ENCODE data around the gene PRRX2.
A peak's percentile ranks its signal among the peaks of the same experiment; 100 is the strongest.
"Not testable (repeated sequence)": the region's sequence is repeated elsewhere in the genome, so short reads cannot be mapped to it uniquely, and the experiment has no call there.

The PRRX2 gene

DNA sequence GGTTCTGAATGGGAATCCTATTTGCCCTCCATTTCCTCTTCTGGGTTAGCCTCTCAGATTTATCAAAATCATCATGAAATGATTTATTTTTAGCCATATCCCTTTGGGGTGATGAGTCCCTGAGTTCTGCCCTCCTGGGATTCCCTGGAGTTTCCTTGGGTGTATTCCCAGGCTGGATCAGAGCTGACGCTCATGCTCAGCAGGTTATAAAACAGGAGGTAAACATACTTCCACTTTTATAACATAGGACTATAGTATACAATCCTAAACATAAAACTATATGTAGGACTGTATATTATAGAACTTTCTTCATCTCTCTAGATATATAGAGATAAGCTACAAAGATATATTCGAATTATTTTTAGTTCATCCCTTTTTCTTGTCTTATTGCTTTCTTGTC lies 4.4 kb upstream of the PRRX2 start:
- no peak for ATAC-seq
- no peak for TF ChIP-seq ZNF70 (CRISPR knock-in tag; IDR thresholded peaks at IDR 0.05)
- TF ChIP-seq ARNTL (CRISPR knock-in tag; IDR thresholded peaks at IDR 0.05; ENCODE audit: borderline replicate concordance, low read depth): no peak
- no peak for TF ChIP-seq TOX (CRISPR knock-in tag; IDR thresholded peaks at IDR 0.05; ENCODE audit: borderline replicate concordance)
- TF ChIP-seq ZC3H10 (CRISPR knock-in tag; IDR thresholded peaks at IDR 0.05): no peak
- TF ChIP-seq ZFP3 (CRISPR knock-in tag; IDR thresholded peaks at IDR 0.05): no peak
- TF ChIP-seq, protein P1, sequence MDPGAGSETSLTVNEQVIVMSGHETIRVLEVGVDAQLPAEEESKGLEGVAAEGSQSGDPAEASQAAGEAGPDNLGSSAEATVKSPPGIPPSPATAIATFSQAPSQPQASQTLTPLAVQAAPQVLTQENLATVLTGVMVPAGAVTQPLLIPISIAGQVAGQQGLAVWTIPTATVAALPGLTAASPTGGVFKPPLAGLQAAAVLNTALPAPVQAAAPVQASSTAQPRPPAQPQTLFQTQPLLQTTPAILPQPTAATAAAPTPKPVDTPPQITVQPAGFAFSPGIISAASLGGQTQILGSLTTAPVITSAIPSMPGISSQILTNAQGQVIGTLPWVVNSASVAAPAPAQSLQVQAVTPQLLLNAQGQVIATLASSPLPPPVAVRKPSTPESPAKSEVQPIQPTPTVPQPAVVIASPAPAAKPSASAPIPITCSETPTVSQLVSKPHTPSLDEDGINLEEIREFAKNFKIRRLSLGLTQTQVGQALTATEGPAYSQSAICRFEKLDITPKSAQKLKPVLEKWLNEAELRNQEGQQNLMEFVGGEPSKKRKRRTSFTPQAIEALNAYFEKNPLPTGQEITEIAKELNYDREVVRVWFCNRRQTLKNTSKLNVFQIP (CRISPR knock-in tag; IDR thresholded peaks at IDR 0.05; ENCODE audit: borderline replicate concordance, low read depth): no peak

DNA sequence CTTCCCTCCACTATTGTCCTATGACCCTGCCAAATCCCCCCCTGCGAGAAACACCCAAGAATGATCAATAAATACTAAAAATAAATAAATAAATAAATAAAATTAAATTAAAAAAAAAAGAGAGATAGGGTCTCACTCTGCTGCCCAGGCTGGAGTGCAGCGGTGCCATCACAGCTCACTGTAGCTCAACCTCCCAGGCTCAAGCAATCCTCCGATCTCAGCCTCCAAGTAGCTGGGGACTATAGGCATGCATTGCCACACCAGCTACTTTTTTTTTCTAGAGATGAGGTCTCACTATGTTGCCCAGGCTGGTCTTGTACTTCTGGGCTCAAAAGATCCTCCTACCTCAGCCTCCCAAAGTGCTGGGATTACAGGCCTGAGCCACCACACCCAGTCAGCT lies 3.2 kb upstream of the PRRX2 start:
- ATAC-seq: not testable (repeated sequence)

DNA sequence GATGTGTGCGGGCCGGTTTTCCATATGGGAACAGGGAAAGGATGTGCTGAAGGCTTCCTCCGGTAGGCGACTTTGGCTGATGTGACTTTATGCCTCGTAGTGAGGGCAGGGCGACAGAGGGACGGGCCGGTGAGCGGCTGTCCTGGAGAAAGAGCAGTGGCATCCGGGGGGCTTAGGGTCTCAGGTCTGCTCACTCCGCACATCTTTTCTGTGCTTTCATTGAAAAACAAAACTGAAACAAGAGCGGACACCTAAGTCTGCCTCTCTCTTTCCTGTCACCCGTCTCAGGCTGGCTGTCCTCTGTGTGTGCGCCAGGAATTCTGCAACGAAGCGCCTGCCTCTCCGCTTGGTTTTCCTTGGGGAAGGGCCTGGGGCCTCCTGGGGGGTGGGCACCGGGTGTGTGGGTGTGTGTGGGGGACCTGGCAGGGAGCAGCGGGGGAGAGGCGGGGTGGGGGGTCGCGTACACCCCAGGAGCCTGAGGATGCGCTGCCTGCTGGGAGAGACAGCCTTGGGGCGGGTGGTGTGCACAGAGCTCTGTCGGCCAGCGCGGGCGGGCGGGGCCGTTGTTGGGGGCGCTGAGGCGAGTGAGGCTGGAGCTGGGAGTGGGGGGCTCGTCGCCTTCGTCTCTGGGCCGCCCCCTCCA lies 580 bp upstream of the PRRX2 start:
- TF ChIP-seq CSDC2 (CRISPR knock-in tag; IDR thresholded peaks at IDR 0.05): no peak
- ATAC-seq: peak; percentile 73

DNA sequence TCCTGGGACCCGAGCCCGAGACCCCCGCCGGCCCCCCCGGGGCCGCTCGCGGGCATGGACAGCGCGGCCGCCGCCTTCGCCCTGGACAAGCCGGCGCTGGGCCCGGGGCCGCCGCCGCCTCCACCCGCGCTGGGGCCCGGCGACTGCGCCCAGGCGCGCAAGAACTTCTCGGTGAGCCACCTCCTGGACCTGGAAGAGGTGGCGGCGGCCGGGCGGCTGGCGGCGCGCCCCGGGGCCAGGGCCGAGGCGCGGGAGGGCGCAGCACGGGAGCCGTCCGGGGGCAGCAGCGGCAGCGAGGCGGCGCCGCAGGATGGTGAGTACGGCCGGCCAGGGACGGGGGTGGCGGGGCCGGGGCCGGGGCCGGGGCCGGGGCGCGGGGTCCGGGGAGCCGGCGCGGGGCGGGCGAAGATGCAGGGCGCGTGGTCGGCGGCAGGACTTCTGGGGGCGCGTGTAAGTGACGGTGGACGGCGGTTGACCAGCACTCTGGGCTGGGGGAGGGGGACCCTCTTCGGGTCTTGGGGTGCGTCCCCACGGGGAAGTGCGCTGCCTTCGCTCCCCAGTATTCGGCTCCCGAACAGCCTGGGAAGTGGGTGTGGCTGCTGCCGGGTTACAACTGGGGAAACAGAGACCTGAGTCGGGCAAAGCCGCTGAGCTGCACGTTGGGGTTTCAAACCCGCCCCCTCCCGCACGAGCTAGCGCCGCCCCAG lies 520 bp downstream of the PRRX2 start:
- TF ChIP-seq, protein P2, sequence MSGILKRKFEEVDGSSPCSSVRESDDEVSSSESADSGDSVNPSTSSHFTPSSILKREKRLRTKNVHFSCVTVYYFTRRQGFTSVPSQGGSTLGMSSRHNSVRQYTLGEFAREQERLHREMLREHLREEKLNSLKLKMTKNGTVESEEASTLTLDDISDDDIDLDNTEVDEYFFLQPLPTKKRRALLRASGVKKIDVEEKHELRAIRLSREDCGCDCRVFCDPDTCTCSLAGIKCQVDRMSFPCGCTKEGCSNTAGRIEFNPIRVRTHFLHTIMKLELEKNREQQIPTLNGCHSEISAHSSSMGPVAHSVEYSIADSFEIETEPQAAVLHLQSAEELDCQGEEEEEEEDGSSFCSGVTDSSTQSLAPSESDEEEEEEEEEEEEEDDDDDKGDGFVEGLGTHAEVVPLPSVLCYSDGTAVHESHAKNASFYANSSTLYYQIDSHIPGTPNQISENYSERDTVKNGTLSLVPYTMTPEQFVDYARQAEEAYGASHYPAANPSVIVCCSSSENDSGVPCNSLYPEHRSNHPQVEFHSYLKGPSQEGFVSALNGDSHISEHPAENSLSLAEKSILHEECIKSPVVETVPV (CRISPR knock-in tag; IDR thresholded peaks at IDR 0.05): no peak
- TF ChIP-seq ISL1 (CRISPR knock-in tag; IDR thresholded peaks at IDR 0.05) (no peak), ZNF565 (CRISPR knock-in tag; conservative IDR thresholded peaks at IDR 0.05; ENCODE audit: low read depth) (no peak), OSR1 (CRISPR knock-in tag; IDR thresholded peaks at IDR 0.05) (no peak), GLIS3 (CRISPR knock-in tag; IDR thresholded peaks at IDR 0.05) (no peak), ESRRG (CRISPR knock-in tag; IDR thresholded peaks at IDR 0.05) (no peak), SNAI2 (CRISPR knock-in tag; IDR thresholded peaks at IDR 0.05) (no peak), ZFP30 (CRISPR knock-in tag; IDR thresholded peaks at IDR 0.05) (no peak), BACH2 (CRISPR knock-in tag; IDR thresholded peaks at IDR 0.05; ENCODE audit: borderline replicate concordance) (no peak), ZNF70 (CRISPR knock-in tag; IDR thresholded peaks at IDR 0.05) (no peak), TOX (CRISPR knock-in tag; IDR thresholded peaks at IDR 0.05; ENCODE audit: borderline replicate concordance) (no peak), ZFP3 (CRISPR knock-in tag; IDR thresholded peaks at IDR 0.05) (no peak), RARB (CRISPR knock-in tag; IDR thresholded peaks at IDR 0.05) (no peak)
- TF ChIP-seq, protein P3, sequence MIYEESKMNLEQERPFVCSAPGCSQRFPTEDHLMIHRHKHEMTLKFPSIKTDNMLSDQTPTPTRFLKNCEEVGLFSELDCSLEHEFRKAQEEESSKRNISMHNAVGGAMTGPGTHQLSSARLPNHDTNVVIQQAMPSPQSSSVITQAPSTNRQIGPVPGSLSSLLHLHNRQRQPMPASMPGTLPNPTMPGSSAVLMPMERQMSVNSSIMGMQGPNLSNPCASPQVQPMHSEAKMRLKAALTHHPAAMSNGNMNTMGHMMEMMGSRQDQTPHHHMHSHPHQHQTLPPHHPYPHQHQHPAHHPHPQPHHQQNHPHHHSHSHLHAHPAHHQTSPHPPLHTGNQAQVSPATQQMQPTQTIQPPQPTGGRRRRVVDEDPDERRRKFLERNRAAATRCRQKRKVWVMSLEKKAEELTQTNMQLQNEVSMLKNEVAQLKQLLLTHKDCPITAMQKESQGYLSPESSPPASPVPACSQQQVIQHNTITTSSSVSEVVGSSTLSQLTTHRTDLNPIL (CRISPR knock-in tag; IDR thresholded peaks at IDR 0.05; ENCODE audit: low read depth): no peak
- TF ChIP-seq, protein P4, sequence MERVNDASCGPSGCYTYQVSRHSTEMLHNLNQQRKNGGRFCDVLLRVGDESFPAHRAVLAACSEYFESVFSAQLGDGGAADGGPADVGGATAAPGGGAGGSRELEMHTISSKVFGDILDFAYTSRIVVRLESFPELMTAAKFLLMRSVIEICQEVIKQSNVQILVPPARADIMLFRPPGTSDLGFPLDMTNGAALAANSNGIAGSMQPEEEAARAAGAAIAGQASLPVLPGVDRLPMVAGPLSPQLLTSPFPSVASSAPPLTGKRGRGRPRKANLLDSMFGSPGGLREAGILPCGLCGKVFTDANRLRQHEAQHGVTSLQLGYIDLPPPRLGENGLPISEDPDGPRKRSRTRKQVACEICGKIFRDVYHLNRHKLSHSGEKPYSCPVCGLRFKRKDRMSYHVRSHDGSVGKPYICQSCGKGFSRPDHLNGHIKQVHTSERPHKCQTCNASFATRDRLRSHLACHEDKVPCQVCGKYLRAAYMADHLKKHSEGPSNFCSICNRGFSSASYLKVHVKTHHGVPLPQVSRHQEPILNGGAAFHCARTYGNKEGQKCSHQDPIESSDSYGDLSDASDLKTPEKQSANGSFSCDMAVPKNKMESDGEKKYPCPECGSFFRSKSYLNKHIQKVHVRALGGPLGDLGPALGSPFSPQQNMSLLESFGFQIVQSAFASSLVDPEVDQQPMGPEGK (CRISPR knock-in tag; IDR thresholded peaks at IDR 0.05; ENCODE audit: borderline replicate concordance): no peak
- TF ChIP-seq, protein P5, sequence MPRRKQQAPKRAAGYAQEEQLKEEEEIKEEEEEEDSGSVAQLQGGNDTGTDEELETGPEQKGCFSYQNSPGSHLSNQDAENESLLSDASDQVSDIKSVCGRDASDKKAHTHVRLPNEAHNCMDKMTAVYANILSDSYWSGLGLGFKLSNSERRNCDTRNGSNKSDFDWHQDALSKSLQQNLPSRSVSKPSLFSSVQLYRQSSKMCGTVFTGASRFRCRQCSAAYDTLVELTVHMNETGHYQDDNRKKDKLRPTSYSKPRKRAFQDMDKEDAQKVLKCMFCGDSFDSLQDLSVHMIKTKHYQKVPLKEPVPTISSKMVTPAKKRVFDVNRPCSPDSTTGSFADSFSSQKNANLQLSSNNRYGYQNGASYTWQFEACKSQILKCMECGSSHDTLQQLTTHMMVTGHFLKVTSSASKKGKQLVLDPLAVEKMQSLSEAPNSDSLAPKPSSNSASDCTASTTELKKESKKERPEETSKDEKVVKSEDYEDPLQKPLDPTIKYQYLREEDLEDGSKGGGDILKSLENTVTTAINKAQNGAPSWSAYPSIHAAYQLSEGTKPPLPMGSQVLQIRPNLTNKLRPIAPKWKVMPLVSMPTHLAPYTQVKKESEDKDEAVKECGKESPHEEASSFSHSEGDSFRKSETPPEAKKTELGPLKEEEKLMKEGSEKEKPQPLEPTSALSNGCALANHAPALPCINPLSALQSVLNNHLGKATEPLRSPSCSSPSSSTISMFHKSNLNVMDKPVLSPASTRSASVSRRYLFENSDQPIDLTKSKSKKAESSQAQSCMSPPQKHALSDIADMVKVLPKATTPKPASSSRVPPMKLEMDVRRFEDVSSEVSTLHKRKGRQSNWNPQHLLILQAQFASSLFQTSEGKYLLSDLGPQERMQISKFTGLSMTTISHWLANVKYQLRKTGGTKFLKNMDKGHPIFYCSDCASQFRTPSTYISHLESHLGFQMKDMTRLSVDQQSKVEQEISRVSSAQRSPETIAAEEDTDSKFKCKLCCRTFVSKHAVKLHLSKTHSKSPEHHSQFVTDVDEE (CRISPR knock-in tag; IDR thresholded peaks at IDR 0.05): no peak
- ATAC-seq: no peak
